OCI-LY1 (cell line): Measurements from ENCODE around the gene GAL3ST2.

ENCODE experiments used
- EZH2 ChIP-seq: fragments of 200-600 bp; sonication (generic), shearing (Covaris generic); IDR thresholded peaks from 2 replicates; pipeline ENCODE4 v1.8.0; 2017; ENCODE audit warnings: borderline replicate concordance, mixed run types, mild to moderate bottlenecking, antibody characterized with exemption, low read length, moderate library complexity, mixed read lengths
- TF ChIP-seq, protein P1 (sequence below): fragments of 200-600 bp; sonication (generic), shearing (Covaris generic); IDR thresholded peaks from 2 replicates; pipeline ENCODE4 v1.5.1; 2017; ENCODE audit warnings: mild to moderate bottlenecking, antibody characterized with exemption, low read length, moderate library complexity, mixed read lengths

DNA sequence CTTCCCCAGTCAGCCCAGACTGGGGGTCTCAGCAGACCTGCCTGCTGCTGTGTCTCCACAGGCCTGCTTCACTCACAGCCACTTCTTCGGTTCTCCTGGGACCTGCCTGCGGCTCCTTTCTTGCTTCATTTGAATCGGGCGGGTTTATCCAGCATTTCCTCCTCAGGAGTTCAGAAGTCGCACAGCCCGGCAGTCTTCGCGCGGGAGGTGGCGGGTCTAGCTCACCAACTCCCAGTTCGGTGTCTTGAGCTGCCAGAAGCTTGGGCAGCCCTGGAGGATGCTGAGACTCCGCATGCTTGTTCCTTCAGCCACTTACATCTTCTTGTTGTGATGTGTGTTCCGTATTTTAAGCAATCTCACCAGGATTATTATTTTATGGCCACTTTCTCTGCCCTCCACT lies 31.3 kb upstream of the GAL3ST2 start:
- TF ChIP-seq, protein P1, sequence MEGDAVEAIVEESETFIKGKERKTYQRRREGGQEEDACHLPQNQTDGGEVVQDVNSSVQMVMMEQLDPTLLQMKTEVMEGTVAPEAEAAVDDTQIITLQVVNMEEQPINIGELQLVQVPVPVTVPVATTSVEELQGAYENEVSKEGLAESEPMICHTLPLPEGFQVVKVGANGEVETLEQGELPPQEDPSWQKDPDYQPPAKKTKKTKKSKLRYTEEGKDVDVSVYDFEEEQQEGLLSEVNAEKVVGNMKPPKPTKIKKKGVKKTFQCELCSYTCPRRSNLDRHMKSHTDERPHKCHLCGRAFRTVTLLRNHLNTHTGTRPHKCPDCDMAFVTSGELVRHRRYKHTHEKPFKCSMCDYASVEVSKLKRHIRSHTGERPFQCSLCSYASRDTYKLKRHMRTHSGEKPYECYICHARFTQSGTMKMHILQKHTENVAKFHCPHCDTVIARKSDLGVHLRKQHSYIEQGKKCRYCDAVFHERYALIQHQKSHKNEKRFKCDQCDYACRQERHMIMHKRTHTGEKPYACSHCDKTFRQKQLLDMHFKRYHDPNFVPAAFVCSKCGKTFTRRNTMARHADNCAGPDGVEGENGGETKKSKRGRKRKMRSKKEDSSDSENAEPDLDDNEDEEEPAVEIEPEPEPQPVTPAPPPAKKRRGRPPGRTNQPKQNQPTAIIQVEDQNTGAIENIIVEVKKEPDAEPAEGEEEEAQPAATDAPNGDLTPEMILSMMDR = no peak
- TF ChIP-seq EZH2 = no peak
